Measurements from ENCODE around the gene ARPC2. TPM values are rescaled to one million over a fixed set of nuclear protein-coding genes. Genes with fewer than 3 reads are reported as not detected.
A peak's percentile ranks its signal among the peaks of the same experiment; 100 is the strongest.

The ARPC2 gene
- total and polyA plus RNA-seq, 2 of the 13 experiments (the other 11 are each of a cell fraction or from before 2014, with no cell fraction given), result 168 to 303 TPM

DNA sequence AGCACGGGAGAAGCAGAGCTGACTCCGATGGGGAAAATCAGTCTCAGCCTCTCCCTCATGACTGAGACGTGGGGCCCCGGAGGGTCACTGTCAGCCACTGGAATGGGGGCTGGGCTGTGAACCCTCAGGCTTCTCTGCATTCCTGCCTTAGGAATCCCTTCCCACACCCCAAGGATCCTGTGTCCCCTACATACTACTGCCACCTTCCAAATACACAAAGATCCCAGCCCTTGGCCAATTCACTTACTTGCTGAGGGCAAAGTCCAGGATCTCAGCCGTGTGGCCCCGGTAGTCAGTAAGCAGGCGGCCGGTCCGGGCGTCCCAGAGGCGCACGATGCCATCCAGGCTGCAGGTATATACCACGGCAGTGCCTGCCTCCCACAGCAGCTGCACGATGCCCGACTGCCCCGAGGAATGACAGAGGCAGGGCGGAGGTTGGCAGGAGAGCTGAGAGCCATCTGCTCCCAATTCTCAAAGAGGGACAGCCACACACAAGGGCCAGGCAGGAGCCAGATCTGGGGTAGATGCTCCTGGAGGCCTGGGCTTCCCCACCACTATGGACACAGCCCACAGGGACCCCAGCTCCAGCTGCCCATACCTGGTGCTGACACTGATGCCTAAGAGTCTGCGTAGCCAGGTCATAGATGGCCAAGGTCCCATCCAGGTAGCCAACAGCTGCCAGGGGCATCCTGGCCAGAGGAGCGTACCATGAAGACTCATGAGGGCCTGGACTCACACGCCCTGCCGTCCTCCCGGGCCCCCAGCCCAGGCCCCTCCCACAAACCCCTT lies 48.0 kb downstream of the ARPC2 start (continued):
- TF ChIP-seq, protein P1, sequence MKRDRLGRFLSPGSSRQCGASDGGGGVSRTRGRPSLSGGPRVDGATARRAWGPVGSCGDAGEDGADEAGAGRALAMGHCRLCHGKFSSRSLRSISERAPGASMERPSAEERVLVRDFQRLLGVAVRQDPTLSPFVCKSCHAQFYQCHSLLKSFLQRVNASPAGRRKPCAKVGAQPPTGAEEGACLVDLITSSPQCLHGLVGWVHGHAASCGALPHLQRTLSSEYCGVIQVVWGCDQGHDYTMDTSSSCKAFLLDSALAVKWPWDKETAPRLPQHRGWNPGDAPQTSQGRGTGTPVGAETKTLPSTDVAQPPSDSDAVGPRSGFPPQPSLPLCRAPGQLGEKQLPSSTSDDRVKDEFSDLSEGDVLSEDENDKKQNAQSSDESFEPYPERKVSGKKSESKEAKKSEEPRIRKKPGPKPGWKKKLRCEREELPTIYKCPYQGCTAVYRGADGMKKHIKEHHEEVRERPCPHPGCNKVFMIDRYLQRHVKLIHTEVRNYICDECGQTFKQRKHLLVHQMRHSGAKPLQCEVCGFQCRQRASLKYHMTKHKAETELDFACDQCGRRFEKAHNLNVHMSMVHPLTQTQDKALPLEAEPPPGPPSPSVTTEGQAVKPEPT (CRISPR knock-in tag; IDR thresholded peaks at IDR 0.05; ENCODE audit: low read depth), result no peak
- TF ChIP-seq GZF1 (CRISPR knock-in tag; IDR thresholded peaks at IDR 0.05) (no peak), SRF (IDR thresholded peaks at IDR 0.05; ENCODE audit: low read depth, low read length) (no peak), GTF3A (CRISPR knock-in tag; conservative IDR thresholded peaks at IDR 0.05) (0 out of 2 replicates have a peak, but pooled peaks have one; percentile 39), POLR2AphosphoS5 (IDR thresholded peaks at IDR 0.05; ENCODE audit: low read depth, low read length) (no peak), HDAC2 (CRISPR knock-in tag; IDR thresholded peaks at IDR 0.05) (peak; percentile 36; the same call in 1 of the 2 replicates), RARA (CRISPR knock-in tag; IDR thresholded peaks at IDR 0.05) (0 out of 2 replicates have a peak, but pooled peaks have one; percentile 26), REL (CRISPR knock-in tag; conservative IDR thresholded peaks at IDR 0.05) (no peak), SIX1 (CRISPR knock-in tag; IDR thresholded peaks at IDR 0.05; ENCODE audit: borderline replicate concordance) (no peak), ZBTB3 (CRISPR knock-in tag; IDR thresholded peaks at IDR 0.05; ENCODE audit: borderline replicate concordance, low read depth) (no peak), SIN3B (IDR thresholded peaks at IDR 0.05; ENCODE audit: low read length) (no peak), ZNF230 (CRISPR knock-in tag; IDR thresholded peaks at IDR 0.05) (0 out of 2 replicates have a peak, but pooled peaks have one; percentile 34), ZNF546 (CRISPR knock-in tag; conservative IDR thresholded peaks at IDR 0.05) (no peak), REXO4 (CRISPR knock-in tag; IDR thresholded peaks at IDR 0.05; ENCODE audit: borderline replicate concordance) (no peak), MYNN (CRISPR knock-in tag; IDR thresholded peaks at IDR 0.05; ENCODE audit: low read depth) (no peak), ZNF569 (CRISPR knock-in tag; IDR thresholded peaks at IDR 0.05; ENCODE audit: borderline replicate concordance) (no peak), SKI (IDR thresholded peaks at IDR 0.05; ENCODE audit: partially characterized antibody) (peak; percentile 24)
- TF ChIP-seq, protein P2, sequence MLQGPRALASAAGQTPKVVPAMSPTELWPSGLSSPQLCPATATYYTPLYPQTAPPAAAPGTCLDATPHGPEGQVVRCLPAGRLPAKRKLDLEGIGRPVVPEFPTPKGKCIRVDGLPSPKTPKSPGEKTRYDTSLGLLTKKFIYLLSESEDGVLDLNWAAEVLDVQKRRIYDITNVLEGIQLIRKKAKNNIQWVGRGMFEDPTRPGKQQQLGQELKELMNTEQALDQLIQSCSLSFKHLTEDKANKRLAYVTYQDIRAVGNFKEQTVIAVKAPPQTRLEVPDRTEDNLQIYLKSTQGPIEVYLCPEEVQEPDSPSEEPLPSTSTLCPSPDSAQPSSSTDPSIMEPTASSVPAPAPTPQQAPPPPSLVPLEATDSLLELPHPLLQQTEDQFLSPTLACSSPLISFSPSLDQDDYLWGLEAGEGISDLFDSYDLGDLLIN (CRISPR knock-in tag; IDR thresholded peaks at IDR 0.05; ENCODE audit: borderline replicate concordance), result no peak
- TF ChIP-seq, protein P3, sequence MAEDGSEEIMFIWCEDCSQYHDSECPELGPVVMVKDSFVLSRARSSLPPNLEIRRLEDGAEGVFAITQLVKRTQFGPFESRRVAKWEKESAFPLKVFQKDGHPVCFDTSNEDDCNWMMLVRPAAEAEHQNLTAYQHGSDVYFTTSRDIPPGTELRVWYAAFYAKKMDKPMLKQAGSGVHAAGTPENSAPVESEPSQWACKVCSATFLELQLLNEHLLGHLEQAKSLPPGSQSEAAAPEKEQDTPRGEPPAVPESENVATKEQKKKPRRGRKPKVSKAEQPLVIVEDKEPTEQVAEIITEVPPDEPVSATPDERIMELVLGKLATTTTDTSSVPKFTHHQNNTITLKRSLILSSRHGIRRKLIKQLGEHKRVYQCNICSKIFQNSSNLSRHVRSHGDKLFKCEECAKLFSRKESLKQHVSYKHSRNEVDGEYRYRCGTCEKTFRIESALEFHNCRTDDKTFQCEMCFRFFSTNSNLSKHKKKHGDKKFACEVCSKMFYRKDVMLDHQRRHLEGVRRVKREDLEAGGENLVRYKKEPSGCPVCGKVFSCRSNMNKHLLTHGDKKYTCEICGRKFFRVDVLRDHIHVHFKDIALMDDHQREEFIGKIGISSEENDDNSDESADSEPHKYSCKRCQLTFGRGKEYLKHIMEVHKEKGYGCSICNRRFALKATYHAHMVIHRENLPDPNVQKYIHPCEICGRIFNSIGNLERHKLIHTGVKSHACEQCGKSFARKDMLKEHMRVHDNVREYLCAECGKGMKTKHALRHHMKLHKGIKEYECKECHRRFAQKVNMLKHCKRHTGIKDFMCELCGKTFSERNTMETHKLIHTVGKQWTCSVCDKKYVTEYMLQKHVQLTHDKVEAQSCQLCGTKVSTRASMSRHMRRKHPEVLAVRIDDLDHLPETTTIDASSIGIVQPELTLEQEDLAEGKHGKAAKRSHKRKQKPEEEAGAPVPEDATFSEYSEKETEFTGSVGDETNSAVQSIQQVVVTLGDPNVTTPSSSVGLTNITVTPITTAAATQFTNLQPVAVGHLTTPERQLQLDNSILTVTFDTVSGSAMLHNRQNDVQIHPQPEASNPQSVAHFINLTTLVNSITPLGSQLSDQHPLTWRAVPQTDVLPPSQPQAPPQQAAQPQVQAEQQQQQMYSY (CRISPR knock-in tag; IDR thresholded peaks at IDR 0.05), result no peak
- TF ChIP-seq, protein P4, sequence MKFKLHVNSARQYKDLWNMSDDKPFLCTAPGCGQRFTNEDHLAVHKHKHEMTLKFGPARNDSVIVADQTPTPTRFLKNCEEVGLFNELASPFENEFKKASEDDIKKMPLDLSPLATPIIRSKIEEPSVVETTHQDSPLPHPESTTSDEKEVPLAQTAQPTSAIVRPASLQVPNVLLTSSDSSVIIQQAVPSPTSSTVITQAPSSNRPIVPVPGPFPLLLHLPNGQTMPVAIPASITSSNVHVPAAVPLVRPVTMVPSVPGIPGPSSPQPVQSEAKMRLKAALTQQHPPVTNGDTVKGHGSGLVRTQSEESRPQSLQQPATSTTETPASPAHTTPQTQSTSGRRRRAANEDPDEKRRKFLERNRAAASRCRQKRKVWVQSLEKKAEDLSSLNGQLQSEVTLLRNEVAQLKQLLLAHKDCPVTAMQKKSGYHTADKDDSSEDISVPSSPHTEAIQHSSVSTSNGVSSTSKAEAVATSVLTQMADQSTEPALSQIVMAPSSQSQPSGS (CRISPR knock-in tag; IDR thresholded peaks at IDR 0.05), result 0 out of 2 replicates have a peak, but pooled peaks have one; percentile 18
- TF ChIP-seq, protein P5, sequence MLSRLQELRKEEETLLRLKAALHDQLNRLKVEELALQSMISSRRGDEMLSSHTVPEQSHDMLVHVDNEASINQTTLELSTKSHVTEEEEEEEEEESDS (CRISPR knock-in tag; IDR thresholded peaks at IDR 0.05; ENCODE audit: borderline replicate concordance), result no peak
